Neural cell (in vitro differentiated cells): ENCODE measurements around the gene VPS41.

ENCODE experiments used
- CTCF ChIP-seq: fragments of 450-650 bp; IDR thresholded peaks from 2 replicates; pipeline ENCODE4 v1.5.1; 2014; ENCODE audit warnings: antibody characterized with exemption, mild to moderate bottlenecking, moderate library complexity; ENCODE audit not compliant: poor library complexity, severe bottlenecking
- RAD21 ChIP-seq: fragments of 450-650 bp; conservative IDR thresholded peaks from 2 replicates; pipeline ENCODE4 v1.6.1; 2014; ENCODE audit warnings: antibody characterized with exemption, mild to moderate bottlenecking, moderate library complexity

- no peak for TF ChIP-seq CTCF
- TF ChIP-seq RAD21 = no peak
Measured at GRCh38 chr7:38920731-38921130, 11.7 kb upstream of the VPS41 start.
